ELR (cell line): ENCODE results near the gene KCNJ10.
"Not testable (repeated sequence)": the region's sequence is repeated elsewhere in the genome, so short reads cannot be mapped to it uniquely, and the experiment has no call there.

Experiments used
- DNase-seq: peaks from one replicate; pipeline ENCODE4 v3.0.0-alpha.2; 2015; ENCODE audit warnings: low read depth

The KCNJ10 gene

DNA sequence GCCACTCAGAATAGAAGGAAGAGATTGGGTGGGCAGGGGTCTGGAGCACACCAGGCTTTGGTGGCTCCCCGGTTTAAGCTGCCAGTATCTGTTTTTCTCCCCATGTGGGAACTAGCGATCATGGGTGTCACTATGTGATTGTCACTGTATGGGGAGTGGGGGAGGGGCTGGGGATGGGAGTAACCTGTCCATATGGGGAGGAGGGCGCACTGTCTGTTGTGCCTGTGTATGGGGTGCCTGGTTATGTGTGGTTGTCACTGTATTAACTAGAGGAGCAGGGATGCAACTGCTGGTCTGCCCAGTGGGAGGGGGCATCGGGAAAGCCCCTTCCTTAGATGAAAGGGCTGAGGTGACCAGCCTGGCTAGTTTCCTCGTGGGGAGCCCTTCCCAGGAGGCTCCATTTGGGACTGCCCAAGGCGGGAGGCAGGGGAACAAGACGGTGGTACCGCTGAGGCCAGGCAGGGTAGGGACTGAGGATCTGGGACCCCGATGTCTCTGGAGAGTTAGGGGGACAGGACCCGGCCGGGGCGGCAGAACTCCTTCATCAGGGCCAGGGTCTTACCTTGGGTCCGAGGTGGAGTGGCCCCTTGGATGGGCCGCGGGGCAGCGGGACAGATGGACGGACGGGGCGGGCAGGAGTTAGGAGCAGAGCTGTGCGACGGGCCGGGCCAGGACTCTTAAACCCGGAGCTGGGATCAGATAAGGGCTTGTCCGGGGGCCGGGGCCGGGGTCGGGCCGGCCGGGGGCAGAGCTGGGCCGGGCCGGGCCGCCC, at the start of gene KCNJ10:
Gene KCNJ10 (minus strand): TSS at position 701 of the 772 bp plus-strand sequence. CDS start 27,628 bp downstream, outside the sequence.
- no peak for DNase-seq

DNA sequence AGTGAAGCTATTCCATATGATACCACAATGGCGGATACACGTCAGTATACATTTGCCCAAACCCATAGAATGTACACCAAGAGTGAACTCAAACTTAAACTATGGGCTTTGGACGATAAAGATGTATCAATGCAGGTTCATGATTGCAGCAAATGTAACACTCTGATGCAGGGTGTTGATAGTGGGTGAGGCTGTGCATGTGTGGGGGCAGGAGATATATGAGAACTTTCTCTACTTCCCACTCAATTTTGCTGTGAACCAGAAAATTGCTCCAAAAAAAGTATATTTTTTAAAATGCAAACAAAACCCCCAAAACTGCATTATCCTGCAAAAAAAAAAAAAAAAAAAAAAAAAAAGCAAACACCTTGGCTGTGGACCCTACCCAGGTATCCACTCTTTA, 49.0 kb upstream of the KCNJ10 start:
- DNase-seq, result no peak

DNA sequence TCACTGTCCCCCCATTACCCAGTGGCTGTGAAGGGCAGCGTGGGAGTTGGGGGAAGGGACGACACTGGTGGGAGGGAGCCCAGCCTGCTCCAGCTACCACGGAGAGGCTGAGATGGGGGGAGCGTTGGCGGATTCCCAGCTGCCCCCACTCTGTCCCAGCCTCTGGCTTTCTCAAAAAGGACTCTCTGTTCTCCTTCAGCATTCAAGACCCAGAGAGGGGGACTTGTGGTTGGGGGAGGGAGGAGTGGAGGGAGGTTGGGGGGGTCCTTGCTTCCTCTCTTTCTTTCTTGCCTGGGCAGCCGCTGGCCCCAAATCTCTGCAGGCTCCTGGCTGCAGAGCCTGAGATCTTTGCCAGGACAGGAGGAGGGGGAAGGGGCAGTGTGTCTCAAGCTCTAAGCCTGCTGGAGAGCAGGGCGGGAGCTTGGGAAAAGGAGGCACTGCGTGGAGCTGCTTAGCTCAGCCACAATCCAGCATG, 47.8 kb upstream of the KCNJ10 start:
- DNase-seq, result no peak

DNA sequence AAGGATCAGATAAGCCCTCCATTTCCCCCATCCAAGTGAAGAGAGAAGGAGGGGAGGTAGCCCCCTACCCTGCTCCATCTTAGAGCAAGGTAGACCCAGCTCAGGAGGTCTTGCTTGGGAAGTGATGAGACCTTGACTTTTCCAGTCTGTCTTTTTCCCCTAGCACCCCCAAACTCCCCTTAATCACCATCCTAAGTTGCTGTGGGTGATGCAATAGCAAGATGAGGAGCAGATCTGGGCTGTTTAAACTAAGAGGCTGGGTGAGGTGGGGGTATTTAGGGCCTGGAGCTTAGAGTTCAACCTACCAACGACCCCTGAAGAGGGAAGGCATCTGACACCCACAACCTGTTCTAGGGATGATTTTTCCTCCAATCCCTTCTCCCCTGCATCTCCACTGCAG, 47.3 kb upstream of the KCNJ10 start:
- DNase-seq, result no peak

DNA sequence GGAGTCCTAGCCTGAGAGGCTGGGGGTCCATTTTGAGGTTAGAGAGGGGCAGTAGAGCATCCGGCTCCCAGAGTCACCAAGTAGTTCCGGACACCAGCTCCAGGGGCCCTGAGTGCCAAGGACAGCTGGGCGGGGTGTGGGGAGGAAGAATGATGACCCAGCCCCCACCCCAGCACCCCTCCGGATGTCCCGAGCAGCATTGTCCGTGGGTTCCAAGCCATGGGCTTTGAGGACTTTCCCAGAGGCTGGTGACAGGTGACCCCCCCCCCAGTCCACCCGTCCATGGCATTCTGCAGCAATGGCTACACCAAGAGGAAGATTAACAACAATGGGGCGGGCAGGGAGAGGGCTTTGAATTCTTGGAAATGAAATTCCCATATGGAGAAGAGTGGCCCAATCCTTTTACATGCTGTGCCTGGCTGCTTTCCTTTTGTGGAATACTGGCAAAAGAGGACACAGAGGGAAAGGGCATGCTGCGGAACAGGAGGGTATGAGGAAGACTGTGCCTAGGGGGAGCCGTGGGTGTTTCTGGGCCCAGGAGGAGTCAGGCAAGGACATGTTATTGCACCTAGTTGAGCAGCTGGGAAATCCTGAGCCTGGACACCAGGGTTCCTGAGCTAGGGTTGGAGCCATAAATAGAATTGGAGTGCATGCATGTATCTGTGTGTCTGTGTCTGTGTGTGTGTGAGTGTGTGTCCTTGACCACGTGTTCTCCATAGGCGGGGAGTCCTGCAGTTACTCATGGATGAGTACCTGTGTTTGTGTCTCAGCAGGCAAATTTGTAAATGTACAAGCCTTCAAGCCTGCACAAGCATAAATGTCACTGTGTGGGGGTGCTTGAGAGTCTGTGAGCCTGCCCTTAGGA, 46.6 kb upstream of the KCNJ10 start:
- DNase-seq, result no peak

DNA sequence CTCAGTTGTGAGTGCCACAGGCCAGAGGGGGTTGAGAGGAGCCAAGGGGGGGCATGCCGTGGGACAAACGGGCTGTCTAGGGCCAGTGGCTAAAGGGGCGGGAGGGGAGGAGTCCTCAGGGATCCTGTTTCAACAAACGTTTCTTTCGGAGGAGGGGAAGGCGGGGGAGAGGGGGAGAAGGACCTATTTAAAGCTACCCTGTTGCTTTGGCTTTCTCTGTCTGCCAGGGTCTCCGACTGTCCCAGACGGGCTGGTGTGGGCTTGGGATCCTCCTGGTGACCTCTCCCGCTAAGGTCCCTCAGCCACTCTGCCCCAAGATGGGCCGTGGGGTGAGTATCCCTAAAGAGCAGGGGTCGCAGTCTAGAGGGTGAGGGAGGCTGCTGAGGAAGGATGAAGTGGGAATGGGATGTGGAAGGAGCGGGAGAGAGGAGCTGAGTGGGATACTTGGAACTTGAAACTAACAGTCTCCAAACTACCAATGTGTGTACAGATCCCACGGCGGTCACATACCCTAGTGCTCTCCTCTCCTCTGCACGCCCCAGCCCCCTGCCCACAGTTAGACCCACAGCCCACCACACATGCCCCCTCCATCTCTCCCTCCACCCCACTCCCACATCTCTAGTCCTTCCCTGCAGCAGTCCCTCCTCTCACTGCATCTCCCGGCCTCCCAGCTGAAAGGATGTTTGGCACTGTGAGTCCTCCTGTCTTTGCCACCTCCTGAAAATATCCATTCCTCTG, 45.8 kb upstream of the KCNJ10 start, which contains the start of gene ATP1A2:
Gene ATP1A2 (plus strand): TSS at position 215 of the 738 bp plus-strand sequence. CDS start 103 bp downstream, at position 318.
- DNase-seq, result no peak

DNA sequence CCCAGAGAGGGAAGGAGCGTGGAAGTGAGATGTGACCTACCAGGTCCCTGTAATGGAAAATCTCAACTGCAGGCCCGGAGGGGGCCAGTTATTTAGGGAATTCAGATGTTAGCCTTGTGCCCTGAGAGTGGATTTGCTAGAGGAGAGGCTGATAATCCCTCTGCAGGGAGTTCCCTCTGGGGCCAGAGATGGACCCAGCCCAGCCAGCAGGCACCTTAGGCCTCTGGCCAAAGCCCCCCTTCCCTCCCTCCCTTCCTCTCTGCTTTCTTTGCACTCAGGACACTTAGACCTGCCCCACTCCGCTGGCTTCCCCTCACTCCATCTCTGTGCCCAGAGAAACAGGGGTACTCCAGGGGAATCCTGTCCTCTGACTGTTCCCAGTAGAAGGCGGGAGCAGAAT, 44.1 kb upstream of the KCNJ10 start:
- no peak for DNase-seq

DNA sequence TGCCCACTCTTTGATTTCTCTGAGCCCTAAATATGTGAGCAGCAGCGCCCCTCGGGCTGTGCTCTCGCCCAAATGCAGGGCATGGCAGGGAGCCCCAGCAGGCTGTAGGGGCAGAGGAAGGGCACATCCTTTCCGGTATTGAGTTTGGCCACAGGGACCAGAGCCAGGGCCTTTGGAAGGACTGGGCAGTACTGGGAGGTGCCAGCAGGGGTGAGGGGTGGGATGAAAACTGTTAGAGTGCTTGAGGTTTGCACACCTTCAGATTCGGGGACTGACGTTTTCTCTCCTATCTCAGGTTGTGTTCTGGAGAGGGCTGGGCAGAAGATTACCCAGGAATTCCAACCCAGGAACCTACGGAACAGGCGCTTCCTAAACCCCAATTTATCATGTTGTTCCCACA, 43.4 kb upstream of the KCNJ10 start:
- DNase-seq, result no peak

DNA sequence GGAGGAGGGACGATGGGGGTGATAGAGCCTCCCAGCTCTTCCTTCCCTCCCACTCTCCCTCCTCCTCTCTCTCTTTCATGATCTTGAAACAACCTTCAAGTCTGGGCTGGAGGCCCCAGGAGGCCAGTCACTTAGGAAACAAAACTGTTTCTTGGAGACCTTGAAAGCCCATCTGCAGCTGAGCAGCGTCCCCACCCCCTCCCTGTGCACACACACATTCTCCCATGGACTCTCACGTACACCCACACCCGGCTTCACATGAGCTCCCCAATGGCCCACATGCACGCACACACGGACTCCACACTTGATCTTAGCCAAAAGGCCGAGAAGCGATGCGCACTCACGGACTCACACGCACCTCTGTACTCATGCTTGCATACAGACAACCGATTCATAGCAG, 42.4 kb upstream of the KCNJ10 start:
- DNase-seq, result no peak

DNA sequence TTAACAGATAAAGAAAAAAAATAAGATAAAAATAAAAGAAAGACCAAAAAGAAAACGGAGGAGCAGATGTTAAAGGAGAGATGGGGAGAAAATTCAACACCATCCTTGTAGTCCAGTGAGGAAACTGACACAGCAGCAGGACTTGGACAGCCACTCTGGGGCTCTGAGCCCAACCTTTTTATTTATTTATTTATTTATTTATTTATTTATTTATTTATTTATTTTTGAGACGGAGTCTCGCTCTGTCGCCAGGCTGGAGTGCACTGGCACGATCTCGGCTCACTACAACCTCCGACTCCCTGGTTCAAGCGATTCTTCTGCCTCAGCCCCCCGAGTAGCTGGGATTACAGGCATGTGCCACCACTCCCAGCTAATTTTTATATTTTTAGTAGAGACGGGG, 41.5 kb upstream of the KCNJ10 start:
- not testable (repeated sequence) for DNase-seq

DNA sequence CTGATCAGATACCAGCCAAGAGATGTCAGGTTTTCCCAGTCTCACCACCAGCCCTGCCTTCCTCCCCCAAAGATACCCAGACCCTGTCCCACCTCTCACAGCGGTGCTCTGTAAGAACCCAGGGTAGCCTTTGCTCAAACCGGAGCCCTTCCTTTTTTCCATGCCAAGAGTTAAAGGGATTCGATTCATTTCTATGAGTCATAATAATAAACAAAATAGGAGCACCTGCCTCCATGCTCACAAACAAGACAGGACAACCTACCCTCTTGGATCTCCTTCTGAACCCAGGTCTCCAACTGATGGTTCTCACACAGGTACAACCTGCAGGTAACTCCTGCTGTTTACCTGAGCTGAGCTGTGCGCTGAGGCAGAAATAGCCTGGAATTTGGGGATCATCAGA, 39.7 kb upstream of the KCNJ10 start:
- DNase-seq, result no peak

DNA sequence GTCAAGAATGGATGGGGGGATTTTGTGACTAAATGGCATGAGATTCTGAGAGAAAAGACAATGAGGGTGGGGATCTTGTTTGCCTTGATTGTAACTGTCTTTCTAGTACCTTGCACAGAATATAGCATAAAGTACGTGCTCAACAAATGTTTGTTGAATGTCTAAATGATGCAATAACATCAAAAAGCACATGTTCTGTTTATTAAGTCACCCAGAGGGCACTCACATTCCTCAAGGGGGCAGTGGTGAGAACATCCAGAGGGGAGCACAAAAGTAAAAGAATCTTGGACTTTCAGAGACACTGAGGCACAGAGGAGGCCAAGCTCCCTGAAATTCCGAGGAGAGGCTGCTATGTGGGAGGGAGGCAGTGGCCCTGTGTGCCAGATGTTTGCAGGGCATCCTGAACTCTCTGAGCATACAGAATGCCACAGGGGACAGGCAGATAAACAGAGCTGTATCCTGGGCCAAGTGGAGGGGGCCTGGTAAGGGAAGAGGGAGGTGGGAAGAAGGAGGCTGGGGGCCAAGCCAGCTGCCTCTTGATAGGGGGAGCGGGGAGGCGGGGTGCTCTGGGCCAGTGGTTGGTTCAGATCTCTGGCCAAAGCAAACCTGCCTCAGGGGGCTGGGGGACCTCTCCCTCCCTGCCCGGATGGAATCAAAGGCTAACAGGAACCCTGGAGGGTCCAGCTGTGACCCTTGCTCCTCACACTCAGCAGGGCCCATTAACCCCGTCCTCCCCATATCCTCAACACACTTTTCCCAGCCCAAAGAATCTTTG, 39.1 kb upstream of the KCNJ10 start:
- DNase-seq, result peak; percentile 70

DNA sequence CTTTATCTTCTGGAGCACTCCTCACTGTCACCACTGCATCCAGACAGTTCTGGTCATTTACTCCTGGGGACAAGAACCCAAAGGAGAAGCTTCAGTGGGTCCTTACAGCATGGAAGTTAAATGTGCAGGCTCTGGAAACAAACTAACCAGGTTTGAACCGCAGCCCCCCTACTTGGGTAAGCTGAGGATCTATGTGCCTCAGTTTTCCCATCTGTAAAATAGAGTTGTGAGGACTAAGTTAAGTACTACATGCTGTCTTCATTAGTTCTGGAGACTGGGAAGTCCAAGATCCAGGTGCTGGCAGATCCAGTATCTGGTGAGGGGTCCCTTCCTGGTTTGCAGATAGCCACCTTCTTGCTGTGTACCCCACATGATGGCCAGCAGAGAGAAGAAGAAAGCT, 37.6 kb upstream of the KCNJ10 start:
- DNase-seq, result no peak

DNA sequence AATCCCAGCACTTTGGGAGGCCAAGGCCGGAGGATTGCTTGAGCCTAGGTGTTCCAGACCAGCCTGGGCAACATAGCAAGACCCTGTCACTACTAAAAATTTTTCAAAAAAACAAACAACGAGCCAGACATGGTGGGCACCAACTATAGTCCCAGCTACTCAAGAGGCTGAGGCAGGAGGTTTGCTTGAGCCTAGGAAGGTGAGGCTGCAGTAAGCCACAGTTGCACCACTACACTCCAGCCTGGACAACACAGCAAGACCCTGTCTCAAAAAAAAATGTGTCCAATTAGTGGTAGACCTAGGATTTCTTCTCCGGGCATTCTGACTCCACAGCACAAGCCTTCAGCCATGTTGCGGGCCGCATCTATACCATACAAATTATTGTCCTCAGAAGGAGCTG, 35.2 kb upstream of the KCNJ10 start:
- DNase-seq, result no peak

DNA sequence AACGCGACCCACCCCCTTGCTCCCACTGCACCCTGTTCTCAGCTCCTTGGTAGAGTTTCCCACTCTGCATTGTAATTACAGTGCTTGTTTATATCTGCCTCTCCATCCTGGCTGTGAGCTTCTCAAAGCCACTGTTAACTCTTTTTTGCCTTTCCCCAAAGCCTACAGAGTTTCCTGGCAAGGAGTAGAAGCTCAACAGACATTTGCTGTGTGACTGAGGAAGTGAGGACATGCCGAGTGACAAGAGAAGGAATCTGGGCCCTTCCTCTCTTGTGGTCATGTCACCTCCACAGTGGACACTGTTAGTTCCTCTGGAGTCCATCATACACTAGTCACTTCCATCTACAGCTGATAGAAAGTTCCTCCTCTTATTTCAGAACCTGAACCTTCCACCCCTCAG, 34.5 kb upstream of the KCNJ10 start:
- no peak for DNase-seq

DNA sequence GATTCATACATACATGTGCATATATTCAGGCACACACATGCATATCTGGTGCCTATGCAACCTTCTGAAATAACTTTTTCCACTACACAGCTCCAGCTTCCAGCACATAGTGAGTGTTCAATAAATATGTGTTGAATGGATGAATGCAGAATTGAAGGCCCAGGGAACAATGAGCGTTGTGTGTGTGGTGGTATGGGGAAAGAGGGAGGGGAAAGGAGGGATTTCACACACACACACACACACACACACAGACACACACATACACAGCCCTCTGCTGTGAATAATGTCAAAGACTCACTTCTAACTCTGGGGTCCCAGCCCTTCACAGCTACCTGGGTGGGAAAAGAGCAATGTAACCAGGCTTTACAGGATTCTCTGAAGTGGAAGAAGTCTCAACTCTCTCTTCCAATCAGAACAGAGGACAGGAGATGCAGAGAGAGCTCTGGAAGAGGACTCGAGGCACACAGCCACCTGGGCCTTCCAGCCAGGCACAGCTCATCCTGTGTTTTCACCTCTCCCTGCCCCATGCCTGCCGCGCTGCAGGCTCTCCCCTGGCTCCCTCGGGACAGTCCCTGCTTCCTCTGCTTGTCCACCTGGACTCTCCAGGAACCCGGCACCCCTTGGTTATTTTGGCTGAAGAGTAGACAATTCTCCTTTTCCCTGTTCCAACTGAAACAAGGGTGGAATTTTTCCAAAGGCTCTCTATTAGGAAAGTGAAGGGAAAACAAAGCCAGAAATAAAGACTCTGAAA, 33.9 kb upstream of the KCNJ10 start:
- DNase-seq, result no peak

DNA sequence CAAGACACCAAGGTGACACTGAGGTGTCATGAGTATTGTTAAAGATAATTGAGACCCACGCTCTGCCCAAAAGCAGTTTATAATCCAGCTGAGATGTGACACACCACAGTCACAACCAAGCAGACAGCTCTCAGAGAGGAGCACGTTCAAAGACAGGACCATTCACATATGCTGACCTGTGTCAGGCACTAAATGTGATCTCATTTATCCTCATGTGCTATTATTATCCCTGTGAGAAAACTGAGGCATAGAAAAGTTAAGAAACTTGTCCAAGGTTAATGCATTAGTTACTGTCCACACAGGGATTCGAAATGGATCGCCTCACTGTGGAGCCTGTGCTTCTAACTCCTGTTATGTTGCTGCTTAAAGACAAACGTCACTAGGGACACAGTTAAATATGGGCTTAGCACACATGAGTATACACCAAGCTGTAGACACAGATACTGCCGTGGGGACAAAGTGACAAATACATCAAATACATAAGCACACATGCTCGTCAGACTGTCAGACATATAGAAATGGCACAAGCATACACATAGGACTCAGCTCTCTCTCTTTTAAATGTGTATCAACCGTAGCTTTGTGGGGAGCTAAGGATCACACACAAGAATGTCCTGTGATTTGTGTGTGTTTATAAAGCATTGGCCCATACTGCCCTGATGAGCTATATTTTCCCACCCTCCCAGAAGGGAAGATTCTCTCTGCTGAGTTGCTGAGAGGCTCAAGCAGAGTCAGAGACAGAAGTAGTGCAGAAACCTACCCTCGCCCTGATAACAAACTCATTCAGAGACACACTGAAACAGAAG, 32.0 kb upstream of the KCNJ10 start:
- DNase-seq, result no peak

DNA sequence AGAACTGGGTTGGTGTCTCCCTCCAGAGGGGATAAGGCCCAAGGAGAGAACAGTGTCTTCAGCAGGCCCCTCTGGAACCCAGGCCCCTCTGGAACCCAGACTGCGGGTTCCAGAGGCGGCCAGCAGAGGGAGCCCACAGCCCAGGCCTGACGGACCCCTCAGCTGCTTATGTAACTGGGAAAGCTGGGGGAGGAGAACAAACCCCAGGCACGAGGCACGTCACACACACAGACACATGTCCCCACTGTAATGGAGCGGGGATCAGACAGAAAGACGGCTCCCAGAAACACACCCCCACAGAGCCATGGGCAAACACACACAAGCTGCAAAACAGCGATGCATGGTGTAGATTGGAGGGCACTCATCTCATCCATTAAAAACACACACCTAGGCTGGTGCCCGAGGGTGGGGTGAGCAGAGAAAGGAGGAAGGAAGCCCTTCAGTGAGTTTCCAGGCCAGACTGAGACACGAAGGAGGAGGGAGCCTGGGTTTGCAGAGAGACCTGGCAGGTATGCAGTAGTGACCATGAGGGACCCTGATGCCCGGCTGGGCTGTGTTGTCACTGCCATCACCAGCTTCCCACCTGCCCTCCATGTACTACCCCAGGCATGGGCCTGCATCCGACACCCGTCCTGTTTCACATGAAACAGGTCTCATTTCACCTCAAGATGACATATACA, 31.2 kb upstream of the KCNJ10 start:
- peak; percentile 83 for DNase-seq

DNA sequence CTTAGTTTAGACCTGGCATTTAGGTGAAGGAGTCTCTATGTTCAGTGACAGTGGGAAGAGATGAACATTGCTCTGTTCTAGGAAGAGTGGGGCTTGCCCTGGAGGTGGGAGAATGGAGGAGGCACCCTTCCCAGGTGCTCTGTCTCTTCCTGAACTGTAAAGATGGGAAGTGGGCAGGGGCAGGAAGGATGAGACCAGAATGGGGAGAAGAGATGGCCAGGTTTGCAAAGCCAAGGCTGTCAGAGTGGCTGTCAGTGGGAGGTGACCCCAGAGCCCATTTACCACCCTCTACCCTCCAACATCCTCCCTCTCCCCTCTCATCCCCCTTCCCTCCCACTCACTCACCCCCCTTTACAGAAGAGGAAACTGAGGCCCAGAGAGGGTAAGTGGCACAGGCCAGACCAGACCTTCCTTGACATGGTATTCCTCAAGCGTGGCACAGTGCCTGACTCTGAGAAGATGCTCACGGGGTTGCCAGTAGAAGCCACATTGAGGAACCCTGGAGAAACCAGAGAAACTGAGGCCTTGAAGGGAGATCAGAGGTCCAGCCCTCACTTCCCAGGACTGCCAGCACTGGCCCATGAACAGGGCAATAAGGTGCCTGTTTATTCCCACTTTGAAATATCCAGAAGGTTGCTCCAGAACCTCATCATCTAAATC, 29.9 kb upstream of the KCNJ10 start:
- no peak for DNase-seq
